Neural progenitor cell (in vitro differentiated cells): ENCODE results near the gene PHKG2. TPM values are rescaled to one million over a fixed set of nuclear protein-coding genes. Genes with fewer than 3 reads are reported as not detected.

Experiments
- DNase-seq: peaks from one replicate; pipeline ENCODE4 v3.0.0-alpha.2; 2016; ENCODE audit warnings: low spot score
- H2AFZ ChIP-seq: fragments of 200-600 bp; sonication (generic); replicated peaks from 2 replicates; pipeline ENCODE4 v1.6.1; 2016; ENCODE audit warnings: antibody characterized with exemption
- H3F3A ChIP-seq: fragments of 200-600 bp; sonication (generic); 2 replicates; pipeline ENCODE4 v1.6.1; 2016; ENCODE audit warnings: antibody characterized with exemption, low read depth
- H3K27ac ChIP-seq: fragments of 200-600 bp; sonication (generic); 2 replicates; pipeline ENCODE4 v1.5.1; 2016; ENCODE audit warnings: mild to moderate bottlenecking
- H3K27me3 ChIP-seq: fragments of 200-600 bp; sonication (generic); 2 replicates; pipeline ENCODE4 v1.6.1; 2016; ENCODE audit warnings: mild to moderate bottlenecking, moderate library complexity
- H3K36me3 ChIP-seq: fragments of 200-600 bp; sonication (generic); 2 replicates; pipeline ENCODE4 v1.5.1; 2016
- H3K4me1 ChIP-seq: fragments of 200-600 bp; sonication (generic); 2 replicates; pipeline ENCODE4 v1.6.1; 2016; ENCODE audit warnings: mixed run types
- H3K4me2 ChIP-seq: fragments of 200-600 bp; sonication (generic); 2 replicates; pipeline ENCODE4 v1.6.1; 2016
- H3K4me3 ChIP-seq: fragments of 200-600 bp; sonication (generic); 2 replicates; pipeline ENCODE4 v1.5.1; 2016
- H3K79me2 ChIP-seq: fragments of 200-600 bp; sonication (generic); 2 replicates; pipeline ENCODE4 v1.6.1; 2016; ENCODE audit warnings: low read depth
- H3K9ac ChIP-seq: fragments of 200-600 bp; sonication (generic); 2 replicates; pipeline ENCODE4 v1.6.1; 2016
- H3K9me3 ChIP-seq: fragments of 200-600 bp; sonication (generic); 2 replicates; pipeline ENCODE4 v1.5.1; 2016; ENCODE audit warnings: low read depth
- H4K20me1 ChIP-seq: fragments of 200-600 bp; sonication (generic); 2 replicates; pipeline ENCODE4 v1.6.1; 2016; ENCODE audit warnings: low read depth
- H3K27ac Mint-ChIP-seq: 3 replicates; pipeline ENCODE4 v1.8.0; 2021; ENCODE audit warnings: mixed read lengths
- H3K27me3 Mint-ChIP-seq: 2 replicates; pipeline ENCODE4 v1.8.0; 2022; ENCODE audit warnings: low read depth, mild to moderate bottlenecking, inconsistent platforms, moderate library complexity, mixed read lengths; ENCODE audit not compliant: insufficient read depth
- H3K36me3 Mint-ChIP-seq: 3 replicates; pipeline ENCODE4 v1.8.0; 2021; ENCODE audit warnings: mixed read lengths
- H3K4me1 Mint-ChIP-seq: 3 replicates; pipeline ENCODE4 v1.8.0; 2021; ENCODE audit warnings: mixed read lengths
- H3K4me3 Mint-ChIP-seq: 3 replicates; pipeline ENCODE4 v1.8.0; 2021; ENCODE audit warnings: mild to moderate bottlenecking, moderate library complexity, mixed read lengths
- H3K9me3 Mint-ChIP-seq: 3 replicates; pipeline ENCODE4 v1.8.0; 2020; ENCODE audit warnings: mixed read lengths
- EZH2 ChIP-seq: fragments of 200-600 bp; sonication (generic); IDR thresholded peaks from 2 replicates; pipeline ENCODE4 v1.6.1; 2017; ENCODE audit warnings: antibody characterized with exemption, mild to moderate bottlenecking, moderate library complexity
- EZH2phosphoT487 ChIP-seq: fragments of 200-600 bp; sonication (generic); IDR thresholded peaks from 2 replicates; pipeline ENCODE4 v1.6.1; 2017; ENCODE audit warnings: antibody characterized with exemption
- total RNA-seq: library from RNA; depleted of rRNA; stranded (reverse); fragments of >200 nt; gene quantifications from 2 replicates; pipeline ENCODE4 v1.2.3, GENCODE V29; 2015; ENCODE audit warnings: low replicate concordance
- TF ChIP-seq, protein P1 (sequence below): fragments of 200-600 bp; sonication (generic); IDR thresholded peaks from 2 replicates; pipeline ENCODE4 v1.5.1; 2017; ENCODE audit warnings: antibody characterized with exemption, mild to moderate bottlenecking

PHKG2 gene
- total RNA-seq, 1 donor from 2014 or later, result 20.2 TPM

DNA sequence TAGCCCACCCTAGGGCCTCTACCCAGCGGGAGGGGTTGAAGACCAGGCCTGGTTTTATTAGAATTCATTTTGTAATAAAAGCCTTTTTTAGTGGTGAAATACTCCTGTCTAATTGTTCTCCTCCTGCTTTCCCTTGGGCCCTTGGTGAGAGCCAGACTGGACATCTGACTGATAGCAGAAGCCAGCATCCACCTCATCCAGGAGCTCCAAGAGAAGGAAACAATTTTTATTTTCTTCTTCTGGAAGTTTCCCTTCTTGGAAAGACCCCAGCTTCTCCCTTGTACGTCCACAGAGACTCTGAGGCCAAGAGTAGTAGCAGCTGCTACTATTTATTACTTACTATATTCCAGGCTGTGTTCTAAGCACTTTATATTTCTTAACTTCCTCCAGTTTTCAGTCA, 4.0 kb upstream of the PHKG2 start:
- no peak overlapping the region for H3K27ac Mint-ChIP-seq
- H3K9me3 Mint-ChIP-seq, result no peaks in the 10 kb centered on the region

DNA sequence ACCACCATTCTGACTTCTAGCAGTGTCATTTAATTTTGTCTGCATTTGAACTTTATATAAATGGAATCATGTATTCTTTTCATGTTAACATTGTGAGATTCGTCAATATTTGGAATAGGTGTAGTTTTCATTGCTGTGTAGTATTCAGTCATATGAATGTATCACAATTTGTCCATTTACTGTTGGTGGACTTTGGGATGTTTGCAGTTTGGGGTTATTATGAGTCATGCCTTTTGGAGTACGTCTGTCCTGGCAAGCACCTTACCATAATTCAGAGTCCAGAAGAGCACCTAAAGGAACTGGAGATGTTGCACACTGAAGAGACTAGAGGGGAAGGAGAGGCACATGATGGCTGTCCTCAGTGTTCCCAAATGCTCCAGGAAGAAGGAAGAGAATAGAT, 3.1 kb upstream of the PHKG2 start:
- Histone ChIP-seq H3K36me3 (no peaks in the 10 kb centered on the region), H3F3A (peaks cover 31% of the 10 kb centered on the region), H3K4me1 (no peaks in the 10 kb centered on the region), H3K4me3 (no peak overlapping the region), H2AFZ (no peak overlapping the region), H3K79me2 (peaks cover 14% of the 10 kb centered on the region), H3K9me3 (no peaks in the 10 kb centered on the region), H3K27ac (no peak overlapping the region), H4K20me1 (peaks cover 5% of the 10 kb centered on the region), H3K4me2 (no peak overlapping the region), H3K9ac (no peak overlapping the region), H3K27me3 (no peaks in the 10 kb centered on the region)
- Mint-ChIP-seq H3K27me3 (peaks cover 3% of the 10 kb centered on the region), H3K36me3 (peaks cover 8% of the 10 kb centered on the region), H3K4me3 (no peak overlapping the region), H3K9me3 (no peaks in the 10 kb centered on the region), H3K4me1 (peaks cover 14% of the 10 kb centered on the region), H3K27ac (no peak overlapping the region)
- no peak for DNase-seq
- TF ChIP-seq EZH2 (no peak), EZH2phosphoT487 (no peak)
- TF ChIP-seq, protein P1, sequence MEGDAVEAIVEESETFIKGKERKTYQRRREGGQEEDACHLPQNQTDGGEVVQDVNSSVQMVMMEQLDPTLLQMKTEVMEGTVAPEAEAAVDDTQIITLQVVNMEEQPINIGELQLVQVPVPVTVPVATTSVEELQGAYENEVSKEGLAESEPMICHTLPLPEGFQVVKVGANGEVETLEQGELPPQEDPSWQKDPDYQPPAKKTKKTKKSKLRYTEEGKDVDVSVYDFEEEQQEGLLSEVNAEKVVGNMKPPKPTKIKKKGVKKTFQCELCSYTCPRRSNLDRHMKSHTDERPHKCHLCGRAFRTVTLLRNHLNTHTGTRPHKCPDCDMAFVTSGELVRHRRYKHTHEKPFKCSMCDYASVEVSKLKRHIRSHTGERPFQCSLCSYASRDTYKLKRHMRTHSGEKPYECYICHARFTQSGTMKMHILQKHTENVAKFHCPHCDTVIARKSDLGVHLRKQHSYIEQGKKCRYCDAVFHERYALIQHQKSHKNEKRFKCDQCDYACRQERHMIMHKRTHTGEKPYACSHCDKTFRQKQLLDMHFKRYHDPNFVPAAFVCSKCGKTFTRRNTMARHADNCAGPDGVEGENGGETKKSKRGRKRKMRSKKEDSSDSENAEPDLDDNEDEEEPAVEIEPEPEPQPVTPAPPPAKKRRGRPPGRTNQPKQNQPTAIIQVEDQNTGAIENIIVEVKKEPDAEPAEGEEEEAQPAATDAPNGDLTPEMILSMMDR, result no peak

More for the DNA sequence above, 4.0 kb upstream of the PHKG2 start:
- Histone ChIP-seq H3K4me2 (no peak overlapping the region), H3K4me1 (no peaks in the 10 kb centered on the region), H3K9ac (no peak overlapping the region), H3K36me3 (no peaks in the 10 kb centered on the region), H3K4me3 (no peak overlapping the region), H4K20me1 (no peaks in the 10 kb centered on the region), H3K27ac (no peak overlapping the region), H2AFZ (no peak overlapping the region), H3F3A (peaks cover 31% of the 10 kb centered on the region), H3K79me2 (peaks cover 5% of the 10 kb centered on the region), H3K27me3 (no peaks in the 10 kb centered on the region), H3K9me3 (no peaks in the 10 kb centered on the region)
- Mint-ChIP-seq H3K36me3 (peaks cover 8% of the 10 kb centered on the region), H3K27me3 (peaks cover 3% of the 10 kb centered on the region), H3K4me1 (peaks cover 8% of the 10 kb centered on the region), H3K4me3 (no peak overlapping the region)
- DNase-seq, result no peak
- TF ChIP-seq EZH2, result no peak

DNA sequence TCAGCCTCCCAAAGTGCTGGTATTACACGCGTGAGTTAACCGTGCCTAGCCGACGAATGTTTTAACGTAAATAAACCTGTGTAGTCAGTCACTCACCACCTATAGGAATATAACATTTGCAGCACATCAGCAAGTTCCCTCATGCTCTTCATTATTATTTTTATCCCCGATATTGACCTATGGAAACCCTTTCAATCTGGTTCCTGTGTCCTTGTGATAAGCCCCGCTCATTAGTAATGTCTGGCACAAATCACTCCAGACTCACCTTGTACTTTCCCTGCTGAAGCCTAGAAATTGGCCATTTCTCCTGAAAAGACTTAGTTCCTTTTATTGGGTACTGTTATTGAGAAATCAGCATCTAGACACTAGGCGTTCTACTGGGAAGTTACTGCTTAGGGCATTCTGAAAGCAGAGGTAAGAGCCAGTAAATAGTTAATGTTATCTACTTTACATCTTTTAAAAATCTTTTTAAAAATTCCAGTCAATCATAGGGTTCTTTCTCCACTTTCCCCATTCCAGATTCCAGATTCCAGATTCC, 1.5 kb upstream of the PHKG2 start:
- no peak for DNase-seq
- H3K4me1 Mint-ChIP-seq, result peaks cover 14% of the 10 kb centered on the region
- no peak overlapping the region for H3K9ac ChIP-seq
- H3K9me3 Mint-ChIP-seq, result no peaks in the 10 kb centered on the region
- peaks cover 31% of the 10 kb centered on the region for H3F3A ChIP-seq
- H2AFZ ChIP-seq, result no peak overlapping the region
- no peak overlapping the region for H3K27ac Mint-ChIP-seq
- no peaks in the 10 kb centered on the region for H3K4me1 ChIP-seq
- H3K36me3 ChIP-seq, result no peaks in the 10 kb centered on the region
- peaks cover 23% of the 10 kb centered on the region for H3K79me2 ChIP-seq
- H3K27ac ChIP-seq, result no peak overlapping the region
- H3K36me3 Mint-ChIP-seq, result peaks cover 11% of the 10 kb centered on the region
- peak overlapping the region; percentile 92 for H3K4me3 Mint-ChIP-seq
- no peaks in the 10 kb centered on the region for H3K27me3 ChIP-seq
- no peak overlapping the region for H3K4me3 ChIP-seq
- peaks cover 5% of the 10 kb centered on the region for H4K20me1 ChIP-seq
- no peak for TF ChIP-seq EZH2phosphoT487
- TF ChIP-seq, protein P1, result no peak
- no peak for TF ChIP-seq EZH2
- no peaks in the 10 kb centered on the region for H3K9me3 ChIP-seq
- H3K4me2 ChIP-seq, result no peak overlapping the region
- H3K27me3 Mint-ChIP-seq, result peaks cover 5% of the 10 kb centered on the region

DNA sequence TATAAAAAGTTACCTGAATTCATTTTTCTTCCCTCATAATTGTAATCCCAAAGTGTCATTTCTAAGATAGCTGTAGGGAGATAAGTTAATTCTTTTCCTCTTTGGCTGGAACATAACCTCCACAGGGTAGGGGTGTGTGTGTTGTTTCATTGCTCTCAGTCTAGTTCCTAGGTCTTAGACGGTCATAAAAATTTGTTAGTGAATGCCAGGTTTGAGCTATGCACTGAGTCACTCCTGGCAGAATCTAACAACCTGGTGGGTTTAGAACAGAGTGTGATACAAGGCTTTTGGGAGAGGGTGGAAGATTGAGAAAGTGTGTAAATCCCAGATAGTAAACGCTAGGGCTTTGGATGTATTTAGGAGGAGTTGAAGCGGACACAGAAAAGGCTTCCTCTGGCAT, 894 bp upstream of the PHKG2 start:
- Histone ChIP-seq H2AFZ (peak overlapping the region; percentile 78), H3F3A (peaks cover 31% of the 10 kb centered on the region), H3K9ac (no peak overlapping the region), H3K36me3 (no peaks in the 10 kb centered on the region), H3K27ac (peak overlapping the region; percentile 20), H3K27me3 (no peaks in the 10 kb centered on the region), H3K9me3 (no peaks in the 10 kb centered on the region), H3K4me2 (peak overlapping the region; percentile 80), H3K4me1 (no peaks in the 10 kb centered on the region), H3K79me2 (peaks cover 23% of the 10 kb centered on the region), H4K20me1 (peaks cover 5% of the 10 kb centered on the region), H3K4me3 (peak overlapping the region; percentile 90)
- Mint-ChIP-seq H3K4me3 (peak overlapping the region; percentile 92), H3K4me1 (peaks cover 14% of the 10 kb centered on the region), H3K36me3 (peaks cover 11% of the 10 kb centered on the region), H3K27ac (peak overlapping the region; percentile 16), H3K9me3 (no peaks in the 10 kb centered on the region), H3K27me3 (peaks cover 5% of the 10 kb centered on the region)
- TF ChIP-seq EZH2phosphoT487 (no peak), EZH2 (no peak)
- TF ChIP-seq, protein P1, result no peak
- no peak for DNase-seq
